Thoracic aorta (tissue), 2 donors: ENCODE results near the gene TTBK1. TPM values are rescaled to one million over a fixed set of nuclear protein-coding genes. Genes with fewer than 3 reads are reported as not detected.

Source experiments
- ATAC-seq: fragments of 150-250 bp; one replicate; pipeline ENCODE4 v1.8.0; 2017; ENCODE audit warnings: low read depth; ENCODE audit not compliant: insufficient number of reproducible peaks, low FRiP score
- DNase-seq: peaks from one replicate; pipeline ENCODE4 v3.0.0-alpha.2; 2020; ENCODE audit warnings: low spot score
- H3K27ac ChIP-seq, 2 donors: fragments of 200-600 bp; sonication (generic); 1 replicate in 1 of 2; 2 replicates in 1 of 2; pipeline ENCODE4 v1.5.1; 2016; ENCODE audit warnings: mild to moderate bottlenecking in 2 of 2, moderate library complexity in 2 of 2
- H3K27me3 ChIP-seq: fragments of 200-600 bp; sonication (generic); replicated peaks from 2 replicates; pipeline ENCODE4 v1.6.0; 2016; ENCODE audit warnings: mild to moderate bottlenecking; ENCODE audit not compliant: insufficient read depth
- H3K36me3 ChIP-seq: fragments of 200-600 bp; sonication (generic); one replicate; pipeline ENCODE4 v1.5.1; 2016
- H3K4me1 ChIP-seq, 2 donors: fragments of 200-600 bp; sonication (generic); 1 replicate in 1 of 2; 2 replicates in 1 of 2; pipeline versions ENCODE4 v1.5.1 to v1.6.0; 2016; ENCODE audit warnings: low read depth in 2 of 2, mild to moderate bottlenecking in 1 of 2; ENCODE audit not compliant: control insufficient read depth in 1 of 2
- H3K4me3 ChIP-seq: fragments of 200-600 bp; sonication (generic); 2 replicates; pipeline ENCODE4 v1.5.1; 2016; ENCODE audit warnings: mild to moderate bottlenecking
- H3K9me3 ChIP-seq: fragments of 200-600 bp; sonication (generic); 2 replicates; pipeline ENCODE4 v1.5.1; 2016
- CTCF ChIP-seq: fragments of 200-600 bp; sonication (generic); IDR thresholded peaks from one replicate; pipeline ENCODE4 v1.5.1; 2019; ENCODE audit warnings: antibody characterized with exemption
- total RNA-seq, 2 donors: library from RNA; depleted of rRNA; stranded (reverse); fragments of >200 nt; gene quantifications; one replicate each; pipeline versions ENCODE4 v1.1.0 to v1.2.3, GENCODE V29; 2016

Gene TTBK1
- total RNA-seq, 2 donors from 2014 or later, result not detected

- TF ChIP-seq CTCF, result no peak
- no peaks in the 10 kb centered on the region for H3K36me3 ChIP-seq
- no peak overlapping the region for H3K4me3 ChIP-seq
- DNase-seq, result no peak
- H3K27me3 ChIP-seq, result no peaks in the 10 kb centered on the region
- H3K4me1 ChIP-seq, result no peaks in the 10 kb centered on the region
- no peak overlapping the region for H3K27ac ChIP-seq
- no peaks in the 10 kb centered on the region for H3K9me3 ChIP-seq
- ATAC-seq, result no peak
These were observed 2.3 kb upstream of the TTBK1 start for GRCh38 chr6:43240950-43241349.

- no peaks in the 10 kb centered on the region for H3K27me3 ChIP-seq
- ATAC-seq, result no peak
- TF ChIP-seq CTCF, result no peak
- H3K4me1 ChIP-seq, result peaks cover 0 to 1% of the 10 kb centered on the region in 2 donors
- no peaks in the 10 kb centered on the region for H3K36me3 ChIP-seq
- H3K4me3 ChIP-seq, result no peak overlapping the region
- no peak for DNase-seq
- H3K9me3 ChIP-seq, result no peaks in the 10 kb centered on the region
- H3K27ac ChIP-seq, result no peak overlapping the region
These were observed 1.8 kb upstream of the TTBK1 start for GRCh38 chr6:43241446-43241845.

GRCh38 chr6:43243664-43244321 is 512 bp downstream of the TTBK1 start:
- H3K9me3 ChIP-seq, result no peaks in the 10 kb centered on the region
- ATAC-seq (no peak), DNase-seq (no peak)
- H3K36me3 ChIP-seq, result no peaks in the 10 kb centered on the region
- H3K27me3 ChIP-seq, result no peaks in the 10 kb centered on the region
- no peak for TF ChIP-seq CTCF
- H3K4me1 ChIP-seq, result peaks cover 0 to 14% of the 10 kb centered on the region in 2 donors
- no peak overlapping the region for H3K4me3 ChIP-seq
- no peak overlapping the region for H3K27ac ChIP-seq

GRCh38 chr6:43246301-43247113 is 3.2 kb downstream of the TTBK1 start:
- H3K27me3 ChIP-seq, result no peaks in the 10 kb centered on the region
- DNase-seq, result no peak
- peaks cover 0 to 14% of the 10 kb centered on the region in 2 donors for H3K4me1 ChIP-seq
- H3K9me3 ChIP-seq, result no peaks in the 10 kb centered on the region
- no peak for ATAC-seq
- H3K4me3 ChIP-seq, result peak overlapping the region; percentile 79
- TF ChIP-seq CTCF, result no peak
- no peaks in the 10 kb centered on the region for H3K36me3 ChIP-seq
- no peak overlapping the region for H3K27ac ChIP-seq
